Measurements from ENCODE around the gene EIF2B4.

The EIF2B4 gene

DNA sequence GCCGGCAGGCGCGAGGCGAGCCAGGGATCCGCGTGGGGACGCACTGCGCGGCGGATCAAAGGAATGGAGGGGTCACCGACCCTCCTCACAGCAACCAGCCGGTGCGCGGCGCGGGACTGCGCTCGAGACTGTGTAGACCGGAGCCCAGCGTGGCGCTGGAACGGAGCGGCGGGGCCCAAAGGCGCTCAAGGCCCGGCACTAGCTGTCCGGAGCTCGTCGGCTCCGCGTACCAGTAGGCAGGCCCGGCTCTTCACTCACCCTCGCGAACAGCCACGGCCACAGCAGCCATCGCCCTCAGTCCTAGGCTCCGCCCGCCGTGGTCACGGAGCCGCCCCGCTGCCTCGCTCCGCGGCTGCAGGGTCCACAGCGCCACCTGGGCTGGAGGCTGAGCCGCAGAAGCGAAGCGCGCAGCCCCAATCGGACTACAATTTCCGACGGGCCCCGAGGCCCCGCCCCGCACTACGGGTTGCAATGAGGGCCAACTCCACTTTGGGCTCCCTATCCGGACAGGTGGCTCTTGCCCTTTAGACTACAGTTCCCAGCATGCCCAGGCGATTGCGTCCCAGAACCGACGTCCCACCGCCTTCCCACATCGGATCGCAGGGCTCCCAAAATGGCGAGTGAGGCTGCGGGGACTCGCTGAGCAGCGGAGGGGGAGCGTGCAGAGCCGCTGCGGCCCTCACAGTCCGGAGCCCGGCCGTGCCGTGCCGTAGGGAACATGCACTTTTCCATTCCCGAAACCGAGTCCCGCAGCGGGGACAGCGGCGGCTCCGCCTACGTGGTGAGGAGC is at the start of gene EIF2B4, which contains the start of gene SNX17:
Gene EIF2B4 (minus strand): TSS at position 313 of the 790 bp plus-strand sequence. CDS start 24 bp downstream, at position 289.
Gene SNX17 (plus strand): TSS at position 591 of the 790 bp plus-strand sequence. CDS start 128 bp downstream, at position 719.
- Mint-ChIP-seq H3K27ac (peak within 1 kb of the TSS; percentile 85), H3K36me3 (peaks cover 30% of the 10 kb centered on the region), H3K9me3 (no peaks in the 10 kb centered on the region), H3K4me3 (peak within 1 kb of the TSS; percentile 88), H3K4me1 (peaks cover 28% of the 10 kb centered on the region), H3K27me3 (no peaks in the 10 kb centered on the region)
- DNase-seq (ENCODE audit: low spot score in 2 of 2) (peak; percentile 97 to 98), ATAC-seq (ENCODE audit: low read depth) (peak; percentile 85)

DNA sequence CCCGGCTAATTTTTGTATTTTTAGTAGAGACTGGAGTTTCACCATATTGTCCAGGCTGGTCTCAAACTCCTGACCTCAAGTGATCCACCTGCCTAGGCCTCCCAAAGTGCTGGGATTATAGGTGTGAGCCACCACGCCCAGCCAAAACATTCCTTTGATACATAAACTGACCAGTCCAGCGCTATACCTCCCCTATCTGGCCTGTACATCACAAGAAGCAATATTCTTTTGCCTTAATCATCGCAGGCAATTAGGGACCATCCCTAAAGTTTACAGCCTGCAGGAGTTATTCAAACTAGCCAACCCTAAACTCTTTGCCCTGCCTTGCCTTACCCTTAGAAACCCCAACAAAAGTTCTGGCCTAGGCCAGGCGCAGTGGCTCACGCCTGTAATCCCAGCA is 46.0 kb upstream of the EIF2B4 start:
- H3K36me3 Mint-ChIP-seq = no peaks in the 10 kb centered on the region
- ATAC-seq (ENCODE audit: low read depth) (no peak), DNase-seq (ENCODE audit: low spot score in 2 of 2) (no peak)
- no peaks in the 10 kb centered on the region for H3K4me1 Mint-ChIP-seq
- H3K27ac Mint-ChIP-seq = no peak overlapping the region
- H3K27me3 Mint-ChIP-seq = peaks cover 2% of the 10 kb centered on the region
- H3K9me3 Mint-ChIP-seq = no peaks in the 10 kb centered on the region
- H3K4me3 Mint-ChIP-seq = no peak overlapping the region

DNA sequence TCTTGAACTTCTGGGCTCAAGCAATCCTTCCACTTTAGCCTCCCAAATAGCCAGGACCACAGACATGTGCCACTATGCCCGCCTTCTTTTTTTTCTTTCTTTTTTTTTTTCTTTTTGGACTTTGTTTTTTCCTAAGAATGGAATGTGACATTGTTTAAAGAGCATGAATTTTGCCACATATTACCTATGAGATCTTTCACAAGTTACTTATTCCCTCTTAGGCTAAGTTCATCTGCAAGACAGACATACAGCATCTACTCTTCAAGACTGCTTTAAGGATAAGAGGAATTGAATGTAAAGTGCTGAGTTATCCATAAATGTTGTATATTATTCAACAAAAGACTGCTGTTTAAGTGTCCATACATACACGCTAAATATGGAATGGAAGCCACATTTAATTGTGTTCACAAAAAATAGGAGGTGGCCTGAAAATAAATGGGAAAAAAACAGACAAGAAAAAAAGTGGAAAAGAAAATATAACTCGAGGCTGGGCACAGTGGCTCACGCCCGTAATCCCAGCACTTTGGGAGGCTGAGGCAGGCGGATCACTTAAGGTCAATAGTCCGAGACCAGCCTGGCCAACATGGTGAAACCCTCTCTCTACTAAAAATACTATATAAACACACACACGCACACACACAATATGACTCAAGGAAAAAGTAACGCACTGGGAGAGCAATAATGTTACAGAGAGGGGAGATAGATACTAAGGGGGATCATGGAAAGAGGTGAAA is 42.4 kb upstream of the EIF2B4 start:
- H3K36me3 Mint-ChIP-seq = peaks cover 2% of the 10 kb centered on the region
- peaks cover 4% of the 10 kb centered on the region for H3K9me3 Mint-ChIP-seq
- peaks cover 2% of the 10 kb centered on the region for H3K27me3 Mint-ChIP-seq
- peaks cover 11% of the 10 kb centered on the region for H3K4me1 Mint-ChIP-seq
- ATAC-seq (ENCODE audit: low read depth) (no peak), DNase-seq (ENCODE audit: low spot score in 2 of 2) (no peak)
- no peak overlapping the region for H3K27ac Mint-ChIP-seq
- no peak overlapping the region for H3K4me3 Mint-ChIP-seq

DNA sequence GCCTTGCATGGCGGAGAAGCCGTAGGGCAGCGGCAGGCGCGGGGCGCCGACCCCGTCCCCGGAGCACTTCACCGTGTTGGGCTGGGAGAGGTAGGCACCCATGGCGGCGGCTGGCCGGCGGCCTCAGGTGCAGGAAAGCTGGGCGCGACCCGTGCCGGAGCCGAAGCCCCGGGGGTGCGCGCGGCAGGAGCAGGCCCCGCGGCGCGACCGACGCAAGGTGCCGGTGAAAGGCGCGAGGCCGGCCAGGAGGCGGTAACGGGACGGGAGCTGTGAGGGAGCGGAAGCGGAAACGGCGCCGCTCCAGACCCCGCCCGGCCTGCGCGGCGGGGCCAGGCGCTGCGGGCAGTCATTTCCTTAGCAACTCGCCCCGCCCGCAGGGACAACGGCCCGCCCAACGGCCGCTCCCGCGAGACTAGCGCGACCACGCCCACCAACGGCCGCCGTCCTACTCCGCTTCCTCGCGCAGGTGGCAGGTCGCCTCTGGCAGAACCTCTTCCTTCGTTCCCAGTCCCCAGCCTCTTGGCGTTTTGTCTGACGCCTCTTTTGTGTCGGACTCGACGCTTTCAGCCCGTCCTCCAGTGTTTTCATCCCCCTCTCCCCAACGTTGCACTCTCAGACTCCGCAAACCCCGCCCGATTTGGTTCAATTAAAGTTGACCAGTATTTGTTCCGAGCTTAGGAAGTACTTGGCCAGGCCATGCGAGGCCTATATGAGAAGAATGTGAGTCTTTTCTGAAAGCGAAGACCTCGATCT is 39.4 kb upstream of the EIF2B4 start, which contains the start of gene PPM1G:
Gene PPM1G (minus strand): TSS at position 271 of the 753 bp plus-strand sequence. CDS start 169 bp downstream, at position 102.
- peak; percentile 95 for ATAC-seq (ENCODE audit: low read depth)

DNA sequence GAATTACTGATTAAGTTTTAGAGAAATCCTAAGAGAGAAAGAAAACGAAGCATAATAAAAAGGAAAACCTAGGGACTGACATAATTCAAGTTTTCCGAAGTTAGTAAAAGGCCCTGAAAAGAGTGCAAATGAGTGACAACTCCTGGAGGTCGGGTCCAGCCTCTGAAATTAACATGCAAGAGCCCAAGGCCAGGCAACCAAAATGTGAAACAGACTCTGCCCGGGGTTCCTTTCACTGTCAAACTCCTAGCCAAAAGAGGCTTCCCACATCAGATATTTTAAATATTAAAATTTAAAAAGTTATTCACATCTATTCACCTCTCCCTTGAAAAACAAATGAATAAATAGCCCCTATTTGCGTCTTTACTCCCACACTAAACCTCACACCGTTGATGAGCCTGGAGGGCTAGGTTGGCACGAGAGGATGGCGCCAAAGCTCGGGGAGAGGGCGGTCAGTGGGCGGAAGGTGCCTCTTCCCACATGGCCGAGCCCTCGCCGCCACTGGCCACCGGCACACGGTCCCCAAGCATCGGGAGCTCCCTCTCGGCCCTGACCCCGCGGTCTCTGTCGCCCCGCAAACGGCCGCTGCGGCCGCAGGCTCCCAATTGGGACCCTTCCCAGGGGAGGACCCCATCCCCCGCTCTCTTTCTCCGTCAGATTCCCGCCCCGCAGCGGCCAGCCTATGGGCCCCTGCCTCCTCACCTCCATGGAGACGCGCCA is 38.6 kb upstream of the EIF2B4 start:
- Mint-ChIP-seq H3K27me3 (peaks cover 2% of the 10 kb centered on the region), H3K9me3 (peaks cover 4% of the 10 kb centered on the region), H3K4me1 (peaks cover 19% of the 10 kb centered on the region), H3K36me3 (peaks cover 6% of the 10 kb centered on the region), H3K4me3 (peak overlapping the region; percentile 89), H3K27ac (peak overlapping the region; percentile 89)
- ATAC-seq (ENCODE audit: low read depth) = no peak
- no peak for DNase-seq (ENCODE audit: low spot score in 2 of 2)

More for the DNA sequence above, 39.4 kb upstream of the EIF2B4 start, which contains the start of gene PPM1G:
- H3K27ac Mint-ChIP-seq = peak within 1 kb of the TSS; percentile 89
- H3K9me3 Mint-ChIP-seq = peaks cover 4% of the 10 kb centered on the region
- peak within 1 kb of the TSS; percentile 89 for H3K4me3 Mint-ChIP-seq
- peaks cover 19% of the 10 kb centered on the region for H3K4me1 Mint-ChIP-seq
- peaks cover 2% of the 10 kb centered on the region for H3K27me3 Mint-ChIP-seq
- DNase-seq (ENCODE audit: low spot score in 2 of 2) = peak; percentile 96
- H3K36me3 Mint-ChIP-seq = peaks cover 6% of the 10 kb centered on the region

DNA sequence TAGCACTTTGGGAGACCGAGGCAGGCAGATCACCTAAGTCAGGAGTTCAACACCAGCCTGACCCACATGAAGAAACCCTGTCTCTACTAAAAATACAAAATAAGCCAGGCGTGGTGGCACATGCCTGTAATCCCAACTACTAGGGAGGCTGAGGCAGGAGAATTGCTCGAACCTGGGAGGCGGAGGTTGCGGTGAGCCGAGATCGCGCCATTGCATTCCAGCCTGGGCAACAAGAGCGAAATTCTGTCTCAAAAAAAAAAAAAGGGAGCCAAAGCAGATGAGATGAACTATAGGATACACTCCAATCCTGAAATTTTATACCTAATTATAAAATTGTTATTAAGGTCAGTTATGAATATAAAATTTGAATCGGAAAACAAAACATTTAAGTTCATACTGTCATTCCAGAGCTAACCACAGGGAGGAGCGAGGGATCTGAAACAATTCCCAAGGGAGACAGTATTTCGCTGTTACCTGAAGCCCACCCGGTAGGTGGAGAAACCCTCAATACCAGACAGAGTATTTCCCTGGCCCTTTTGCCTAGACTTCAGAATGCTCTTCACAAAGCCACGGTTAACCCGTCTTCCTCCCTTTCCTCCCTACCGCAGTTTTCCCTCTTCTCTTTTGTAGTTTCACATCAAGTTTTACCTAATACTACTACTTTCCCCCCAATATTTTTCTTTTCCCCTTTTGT is 37.8 kb upstream of the EIF2B4 start:
- Mint-ChIP-seq H3K9me3 (peaks cover 4% of the 10 kb centered on the region), H3K4me1 (peaks cover 19% of the 10 kb centered on the region), H3K36me3 (peaks cover 6% of the 10 kb centered on the region), H3K27ac (peak overlapping the region; percentile 46), H3K4me3 (peak overlapping the region; percentile 89), H3K27me3 (peaks cover 1% of the 10 kb centered on the region)
- DNase-seq (ENCODE audit: low spot score in 2 of 2) (no peak), ATAC-seq (ENCODE audit: low read depth) (no peak)

DNA sequence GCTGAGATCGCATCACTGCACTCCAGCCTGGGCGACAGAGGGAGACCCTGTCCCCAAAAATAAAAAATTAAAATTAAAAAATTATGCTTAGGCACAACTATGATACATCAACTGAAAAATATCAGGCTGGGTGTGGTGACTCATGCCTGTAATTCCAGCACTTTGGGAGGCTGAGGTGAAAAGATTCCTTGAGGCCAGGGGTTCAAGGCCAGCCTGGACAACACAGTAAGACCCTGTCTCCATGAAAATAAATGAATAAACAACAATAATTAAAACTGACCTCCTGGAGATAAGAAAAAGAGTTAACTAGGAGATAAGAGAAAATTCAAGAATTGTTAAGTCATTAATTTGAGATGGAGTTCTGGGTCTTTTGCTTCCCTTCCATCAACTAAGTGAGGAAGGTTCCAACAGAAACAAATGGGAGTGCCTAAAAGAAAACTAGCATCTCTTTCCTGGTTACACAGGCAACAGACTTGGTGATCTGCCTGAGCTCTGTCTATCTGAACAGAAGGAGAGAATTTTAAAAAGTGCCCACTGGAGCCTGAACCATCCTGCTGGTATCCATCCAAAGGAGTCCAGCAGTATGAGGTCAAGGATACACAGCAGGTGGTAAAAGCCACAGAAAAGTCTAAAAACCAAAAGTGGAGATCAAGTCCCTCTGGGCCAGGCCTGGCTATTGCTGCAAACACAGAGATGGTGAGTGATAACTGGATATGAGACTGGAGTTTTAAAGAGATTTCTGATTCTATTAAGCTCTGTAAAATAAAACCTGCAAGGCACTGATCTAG is 30.4 kb upstream of the EIF2B4 start:
- no peak overlapping the region for H3K4me3 Mint-ChIP-seq
- H3K36me3 Mint-ChIP-seq = peaks cover 8% of the 10 kb centered on the region
- no peak for ATAC-seq (ENCODE audit: low read depth)

GRCh38 chr2:27398962-27399361 is 28.8 kb upstream of the EIF2B4 start:
- peaks cover 16% of the 10 kb centered on the region for H3K4me1 Mint-ChIP-seq
- no peak for ATAC-seq (ENCODE audit: low read depth)
- H3K27ac Mint-ChIP-seq = peak overlapping the region; percentile 22

More for the DNA sequence above, 30.4 kb upstream of the EIF2B4 start:
- Mint-ChIP-seq H3K27ac (peak overlapping the region; percentile 48), H3K9me3 (no peaks in the 10 kb centered on the region), H3K27me3 (no peaks in the 10 kb centered on the region), H3K4me1 (peaks cover 16% of the 10 kb centered on the region)
- no peak for DNase-seq (ENCODE audit: low spot score in 2 of 2)

DNA sequence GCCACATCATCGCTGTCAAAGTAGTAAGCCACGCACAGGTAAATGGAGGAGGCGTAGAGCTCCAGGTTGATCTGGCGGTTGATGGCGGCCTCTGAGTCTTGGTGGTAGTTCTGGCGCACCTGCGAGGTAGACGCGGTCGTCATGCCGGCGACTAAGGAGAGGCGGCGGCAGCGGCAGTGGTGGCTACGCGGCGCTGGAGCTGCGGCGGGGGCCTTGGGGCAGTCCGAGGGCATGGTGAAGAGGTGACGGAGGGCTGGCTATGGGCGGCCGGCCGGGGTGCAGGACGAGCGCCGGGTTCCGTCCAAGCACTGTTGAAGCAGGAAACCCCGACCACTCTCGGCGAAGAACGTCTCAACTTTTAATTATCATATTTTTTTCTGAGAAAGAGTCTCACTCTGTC is 23.1 kb upstream of the EIF2B4 start:
- no peak for ATAC-seq (ENCODE audit: low read depth)
- no peak for DNase-seq (ENCODE audit: low spot score in 2 of 2)
- no peaks in the 10 kb centered on the region for H3K9me3 Mint-ChIP-seq
- H3K4me3 Mint-ChIP-seq = no peak overlapping the region
- peaks cover 10% of the 10 kb centered on the region for H3K4me1 Mint-ChIP-seq
- peaks cover 12% of the 10 kb centered on the region for H3K36me3 Mint-ChIP-seq
- no peaks in the 10 kb centered on the region for H3K27me3 Mint-ChIP-seq
- H3K27ac Mint-ChIP-seq = no peak overlapping the region

More at GRCh38 chr2:27398962-27399361, 28.8 kb upstream of the EIF2B4 start:
- H3K4me3 Mint-ChIP-seq = no peak overlapping the region
- H3K36me3 Mint-ChIP-seq = peaks cover 8% of the 10 kb centered on the region
- H3K9me3 Mint-ChIP-seq = no peaks in the 10 kb centered on the region
- no peak for DNase-seq (ENCODE audit: low spot score in 2 of 2)
- no peaks in the 10 kb centered on the region for H3K27me3 Mint-ChIP-seq

GRCh38 chr2:27390822-27391679 is 20.9 kb upstream of the EIF2B4 start:
- DNase-seq (ENCODE audit: low spot score in 2 of 2) (no peak), ATAC-seq (ENCODE audit: low read depth) (no peak)
- Mint-ChIP-seq H3K4me3 (no peak overlapping the region), H3K9me3 (no peaks in the 10 kb centered on the region), H3K27me3 (no peaks in the 10 kb centered on the region), H3K27ac (peak overlapping the region; percentile 20), H3K36me3 (peaks cover 15% of the 10 kb centered on the region), H3K4me1 (peaks cover 9% of the 10 kb centered on the region)

DNA sequence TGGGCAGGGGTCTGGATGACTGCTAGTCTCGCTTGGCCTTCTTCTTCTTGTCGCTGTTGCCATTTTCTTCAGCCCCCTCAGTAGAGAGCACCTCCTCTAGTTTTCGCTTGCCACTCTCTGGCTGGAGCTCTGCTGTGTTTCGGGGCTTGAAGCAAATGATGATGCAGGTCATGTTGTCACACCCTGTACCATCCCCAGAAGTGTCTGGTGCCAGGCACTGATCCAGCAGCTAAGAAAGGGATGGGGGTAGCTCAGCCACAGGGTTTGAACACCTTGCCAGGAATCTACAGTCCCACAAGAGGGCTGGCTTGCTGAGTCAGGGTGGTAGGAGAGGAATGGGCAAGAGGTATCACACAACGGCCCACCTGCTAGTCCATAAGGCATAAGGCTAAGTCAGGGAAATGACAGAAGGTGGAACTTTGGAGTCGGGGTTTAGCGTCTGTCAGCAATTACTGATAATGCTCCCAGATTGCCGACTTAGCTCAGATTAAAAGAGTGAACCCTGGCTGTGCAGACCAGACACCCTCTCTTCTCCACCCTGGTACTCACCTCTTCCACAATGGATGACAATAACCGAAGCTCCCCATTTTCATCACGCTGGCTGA is 11.5 kb upstream of the EIF2B4 start:
- Mint-ChIP-seq H3K27me3 (no peaks in the 10 kb centered on the region), H3K36me3 (peaks cover 24% of the 10 kb centered on the region), H3K27ac (peak overlapping the region; percentile 96), H3K4me1 (peaks cover 24% of the 10 kb centered on the region), H3K9me3 (no peaks in the 10 kb centered on the region), H3K4me3 (peak overlapping the region; percentile 96)
- no peak for ATAC-seq (ENCODE audit: low read depth)
- no peak for DNase-seq (ENCODE audit: low spot score in 2 of 2)
